HG03045 (cell line): ENCODE data around the gene RBMS2.
A peak's percentile ranks its signal among the peaks of the same experiment; 100 is the strongest.

Source experiments
- ATAC-seq: cut with Tn5 transposase; IDR thresholded peaks from one replicate; pipeline ENCODE4 v1.9.1; 2021; ENCODE audit warnings: mild to moderate bottlenecking, moderate library complexity; ENCODE audit not compliant: unreplicated experiment

The RBMS2 gene

GRCh38 chr12:56629459-56630179 is 108.0 kb downstream of the RBMS2 start:
- peak; percentile 11 for ATAC-seq

GRCh38 chr12:56630180-56630632 is 108.6 kb downstream of the RBMS2 start, which contains the start of gene BAZ2A:
Gene BAZ2A (minus strand): TSS chr12:56630326. CDS start chr12:56617530, 12,796 bp downstream.
- ATAC-seq: peak; percentile 56

GRCh38 chr12:56631790-56632700 is 110.4 kb downstream of the RBMS2 start:
- ATAC-seq: peak; percentile 26

- no peak for ATAC-seq
These were observed 111.3 kb downstream of the RBMS2 start for GRCh38 chr12:56632701-56633467.

- no peak for ATAC-seq
These were observed 112.0 kb downstream of the RBMS2 start for GRCh38 chr12:56633468-56634241.

- ATAC-seq: no peak
These were observed 112.7 kb downstream of the RBMS2 start for GRCh38 chr12:56634242-56634836.

- peak; percentile 27 for ATAC-seq
These were observed 113.5 kb downstream of the RBMS2 start for GRCh38 chr12:56634837-56635791.

- peak; percentile 41 for ATAC-seq
These were observed 114.4 kb downstream of the RBMS2 start for GRCh38 chr12:56635806-56636674.

GRCh38 chr12:56636675-56637540 is 115.3 kb downstream of the RBMS2 start:
- ATAC-seq: peak; percentile 53

- no peak for ATAC-seq
These were observed 116.0 kb downstream of the RBMS2 start for GRCh38 chr12:56637621-56638020.

- ATAC-seq: no peak
These were observed 119.6 kb downstream of the RBMS2 start for GRCh38 chr12:56641219-56641618.

GRCh38 chr12:56644654-56645053 is 123.0 kb downstream of the RBMS2 start:
- ATAC-seq: no peak

GRCh38 chr12:56645201-56645716 is 123.6 kb downstream of the RBMS2 start:
- no peak for ATAC-seq
